Measurements from ENCODE around the gene TADA2A. TPM values are rescaled to one million over a fixed set of nuclear protein-coding genes. Genes with fewer than 3 reads are reported as not detected.

Gene TADA2A
- polyA plus RNA-seq, 1 donor, result 22.3 TPM

DNA sequence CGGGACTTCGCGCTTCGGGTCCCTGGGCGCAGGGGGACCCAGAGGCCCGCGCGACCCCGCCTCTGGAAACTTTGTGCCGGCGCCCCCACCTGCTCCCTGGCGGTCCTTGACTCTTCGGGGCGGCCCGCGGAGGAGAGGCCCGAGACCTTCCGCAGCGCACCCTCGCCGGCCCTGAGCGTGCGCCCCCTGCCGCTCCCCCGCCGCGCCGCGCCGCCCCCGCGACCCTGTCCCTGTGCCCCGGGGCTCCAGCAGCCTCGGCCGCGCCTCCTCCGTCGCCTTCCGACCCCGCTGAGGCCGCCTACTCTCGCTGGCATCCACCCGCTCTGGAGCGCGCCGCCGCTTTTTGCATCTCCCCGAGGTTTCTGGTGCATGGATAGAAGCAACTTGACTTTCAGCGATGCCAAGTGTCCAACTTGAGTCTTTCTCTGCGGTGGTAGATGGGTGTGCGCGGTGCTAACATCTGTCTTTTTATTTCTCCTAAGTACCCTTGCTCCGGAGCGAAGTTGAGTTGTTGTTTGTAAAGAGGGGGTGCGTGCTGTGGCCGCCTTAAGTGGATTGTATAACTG, 83.4 kb downstream of the TADA2A start:
- peak; percentile 33 to 71 for DNase-seq
- H3K36me3 ChIP-seq (ENCODE audit: control insufficient read depth, insufficient read depth, low read length), result no peaks in the 10 kb centered on the region
- H3K4me1 ChIP-seq (ENCODE audit: control insufficient read depth, insufficient read depth, low read length), result peaks cover 16% of the 10 kb centered on the region
- no peaks in the 10 kb centered on the region for H3K9me3 ChIP-seq (ENCODE audit: control insufficient read depth, low read depth, low read length)
- H3K27me3 ChIP-seq (ENCODE audit: control insufficient read depth, insufficient read depth, low read length), result no peaks in the 10 kb centered on the region
- 0% methylated on average over 1 of the region's 56 CpGs for WGBS (ENCODE audit: insufficient coverage, low lambda C conversion rate)
- H3K27ac ChIP-seq (ENCODE audit: low read length), result peak overlapping the region; percentile 15
- peak overlapping the region; percentile 59 for H3K4me3 ChIP-seq (ENCODE audit: low read length)

DNA sequence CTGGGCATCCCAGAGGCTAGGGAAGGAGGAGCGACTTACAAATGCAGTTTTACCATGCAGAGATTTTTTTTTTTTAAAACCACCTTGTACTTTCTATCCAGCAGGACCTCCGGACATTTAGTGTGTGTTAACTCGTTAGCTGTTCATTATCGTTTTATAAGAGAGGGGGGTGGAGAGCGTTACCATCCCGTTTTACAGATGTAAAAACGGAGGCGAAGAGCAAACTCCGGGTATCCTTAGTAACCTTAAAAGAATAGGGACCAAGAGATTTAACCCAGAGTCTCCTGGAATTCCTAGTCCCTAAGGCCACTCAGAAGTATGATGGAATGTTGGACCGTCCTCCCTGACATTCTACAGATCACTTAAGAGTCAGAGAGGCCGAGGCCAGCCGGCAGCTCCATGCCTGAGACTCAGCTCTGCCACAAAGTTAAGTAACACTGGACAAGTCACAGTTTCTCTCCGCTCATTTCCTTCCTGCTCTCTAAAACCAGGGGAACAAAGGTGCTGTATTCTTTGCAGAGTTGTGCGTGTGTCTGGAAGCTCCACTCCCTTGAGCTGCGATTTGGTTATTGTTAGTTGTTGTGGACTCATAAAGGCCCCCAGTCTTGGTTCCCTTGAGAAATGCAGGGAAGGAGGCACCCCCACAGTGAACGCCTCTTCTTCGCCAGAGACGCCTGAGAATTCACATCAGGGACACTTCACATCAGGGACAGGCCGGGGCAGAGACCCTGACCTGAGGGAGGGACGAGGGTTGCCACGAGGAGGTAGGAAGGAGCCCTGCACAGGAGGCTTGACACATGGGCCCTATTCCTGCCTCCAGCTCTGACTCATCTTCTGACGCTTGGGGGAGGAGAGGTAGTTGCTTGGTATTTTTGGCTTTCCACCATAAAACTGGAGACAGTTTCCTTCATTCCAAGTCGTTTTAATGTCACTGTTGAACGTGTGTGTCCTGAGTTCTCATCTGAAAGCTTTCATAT, 84.2 kb downstream of the TADA2A start:
- peak; percentile 31 to 53 for DNase-seq
- no peaks in the 10 kb centered on the region for H3K36me3 ChIP-seq (ENCODE audit: control insufficient read depth, insufficient read depth, low read length)
- peaks cover 16% of the 10 kb centered on the region for H3K4me1 ChIP-seq (ENCODE audit: control insufficient read depth, insufficient read depth, low read length)
- no peaks in the 10 kb centered on the region for H3K27me3 ChIP-seq (ENCODE audit: control insufficient read depth, insufficient read depth, low read length)
- H3K27ac ChIP-seq (ENCODE audit: low read length), result peak overlapping the region; percentile 15
- 0% methylated on average over 1 of the region's 24 CpGs for WGBS (ENCODE audit: insufficient coverage, low lambda C conversion rate)
- H3K4me3 ChIP-seq (ENCODE audit: low read length), result peak overlapping the region; percentile 59
- H3K9me3 ChIP-seq (ENCODE audit: control insufficient read depth, low read depth, low read length), result no peaks in the 10 kb centered on the region

- no peak for DNase-seq
- WGBS (ENCODE audit: insufficient coverage, low lambda C conversion rate), result 28% methylated on average over 2 of the region's 4 CpGs
- peaks cover 16% of the 10 kb centered on the region for H3K4me1 ChIP-seq (ENCODE audit: control insufficient read depth, insufficient read depth, low read length)
- no peaks in the 10 kb centered on the region for H3K27me3 ChIP-seq (ENCODE audit: control insufficient read depth, insufficient read depth, low read length)
- H3K4me3 ChIP-seq (ENCODE audit: low read length), result no peak overlapping the region
- H3K27ac ChIP-seq (ENCODE audit: low read length), result no peak overlapping the region
- H3K36me3 ChIP-seq (ENCODE audit: control insufficient read depth, insufficient read depth, low read length), result no peaks in the 10 kb centered on the region
- no peaks in the 10 kb centered on the region for H3K9me3 ChIP-seq (ENCODE audit: control insufficient read depth, low read depth, low read length)
Observed at GRCh38 chr17:37492167-37492566, 85.5 kb downstream of the TADA2A start.

GRCh38 chr17:37493249-37494027, 86.8 kb downstream of the TADA2A start:
- no peak for DNase-seq
- Histone ChIP-seq H3K36me3 (ENCODE audit: control insufficient read depth, insufficient read depth, low read length) (no peaks in the 10 kb centered on the region), H3K4me3 (ENCODE audit: low read length) (no peak overlapping the region), H3K9me3 (ENCODE audit: control insufficient read depth, low read depth, low read length) (no peaks in the 10 kb centered on the region), H3K4me1 (ENCODE audit: control insufficient read depth, insufficient read depth, low read length) (peaks cover 9% of the 10 kb centered on the region), H3K27ac (ENCODE audit: low read length) (no peak overlapping the region), H3K27me3 (ENCODE audit: control insufficient read depth, insufficient read depth, low read length) (no peaks in the 10 kb centered on the region)
- WGBS (ENCODE audit: insufficient coverage, low lambda C conversion rate), result no CpG with 5 or more reads among the region's 2 CpGs

- H3K4me1 ChIP-seq (ENCODE audit: control insufficient read depth, insufficient read depth, low read length), result peaks cover 7% of the 10 kb centered on the region
- H3K4me3 ChIP-seq (ENCODE audit: low read length), result no peak overlapping the region
- no peaks in the 10 kb centered on the region for H3K36me3 ChIP-seq (ENCODE audit: control insufficient read depth, insufficient read depth, low read length)
- no peak overlapping the region for H3K27ac ChIP-seq (ENCODE audit: low read length)
- no peaks in the 10 kb centered on the region for H3K9me3 ChIP-seq (ENCODE audit: control insufficient read depth, low read depth, low read length)
- DNase-seq, result no peak
- no peaks in the 10 kb centered on the region for H3K27me3 ChIP-seq (ENCODE audit: control insufficient read depth, insufficient read depth, low read length)
- WGBS (ENCODE audit: insufficient coverage, low lambda C conversion rate), result 77% methylated on average over 3 of the region's 3 CpGs
Observed at GRCh38 chr17:37494401-37494831, 87.7 kb downstream of the TADA2A start.

DNA sequence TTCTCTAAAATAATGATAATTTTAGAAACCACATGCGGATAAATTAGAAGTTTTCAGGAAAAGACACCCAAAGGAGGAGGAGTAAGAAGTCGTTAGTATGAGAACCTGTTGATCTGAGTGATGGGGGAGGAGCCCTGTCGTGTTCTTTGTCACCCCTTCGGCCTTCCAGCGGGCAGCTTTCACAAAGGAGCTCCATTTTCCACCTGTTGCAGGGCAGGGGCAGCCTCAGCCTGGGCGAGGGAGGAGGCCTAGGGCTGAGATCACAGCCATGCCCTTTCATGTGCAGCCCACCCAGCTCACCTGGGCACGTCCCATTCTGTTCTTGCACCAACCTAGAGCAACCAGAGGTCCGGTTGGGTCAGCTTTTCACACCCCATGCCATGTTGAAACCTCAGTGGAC, 88.3 kb downstream of the TADA2A start:
- Histone ChIP-seq H3K9me3 (ENCODE audit: control insufficient read depth, low read depth, low read length) (no peaks in the 10 kb centered on the region), H3K27me3 (ENCODE audit: control insufficient read depth, insufficient read depth, low read length) (no peaks in the 10 kb centered on the region), H3K36me3 (ENCODE audit: control insufficient read depth, insufficient read depth, low read length) (no peaks in the 10 kb centered on the region), H3K4me1 (ENCODE audit: control insufficient read depth, insufficient read depth, low read length) (peaks cover 7% of the 10 kb centered on the region), H3K4me3 (ENCODE audit: low read length) (no peak overlapping the region), H3K27ac (ENCODE audit: low read length) (no peak overlapping the region)
- WGBS (ENCODE audit: insufficient coverage, low lambda C conversion rate), result 100% methylated on average over 1 of the region's 8 CpGs
- DNase-seq, result no peak

GRCh38 chr17:37500378-37500777, 93.7 kb downstream of the TADA2A start:
- no peak overlapping the region for H3K4me3 ChIP-seq (ENCODE audit: low read length)
- no peaks in the 10 kb centered on the region for H3K36me3 ChIP-seq (ENCODE audit: control insufficient read depth, insufficient read depth, low read length)
- H3K4me1 ChIP-seq (ENCODE audit: control insufficient read depth, insufficient read depth, low read length), result no peaks in the 10 kb centered on the region
- no peak overlapping the region for H3K27ac ChIP-seq (ENCODE audit: low read length)
- no peak for DNase-seq
- no peaks in the 10 kb centered on the region for H3K9me3 ChIP-seq (ENCODE audit: control insufficient read depth, low read depth, low read length)
- H3K27me3 ChIP-seq (ENCODE audit: control insufficient read depth, insufficient read depth, low read length), result no peaks in the 10 kb centered on the region

- no peak overlapping the region for H3K27ac ChIP-seq (ENCODE audit: low read length)
- H3K9me3 ChIP-seq (ENCODE audit: control insufficient read depth, low read depth, low read length), result no peaks in the 10 kb centered on the region
Observed at GRCh38 chr17:37502009-37502936, 95.6 kb downstream of the TADA2A start.

GRCh38 chr17:37503148-37503547, 96.5 kb downstream of the TADA2A start:
- Histone ChIP-seq H3K9me3 (ENCODE audit: control insufficient read depth, low read depth, low read length) (no peaks in the 10 kb centered on the region), H3K4me1 (ENCODE audit: control insufficient read depth, insufficient read depth, low read length) (no peaks in the 10 kb centered on the region), H3K27ac (ENCODE audit: low read length) (no peak overlapping the region), H3K36me3 (ENCODE audit: control insufficient read depth, insufficient read depth, low read length) (no peaks in the 10 kb centered on the region), H3K4me3 (ENCODE audit: low read length) (no peak overlapping the region), H3K27me3 (ENCODE audit: control insufficient read depth, insufficient read depth, low read length) (no peaks in the 10 kb centered on the region)
- DNase-seq, result no peak
- no CpG with 5 or more reads among the region's 6 CpGs for WGBS (ENCODE audit: insufficient coverage, low lambda C conversion rate)

More at GRCh38 chr17:37502009-37502936, 95.6 kb downstream of the TADA2A start:
- no peak overlapping the region for H3K4me3 ChIP-seq (ENCODE audit: low read length)
- H3K36me3 ChIP-seq (ENCODE audit: control insufficient read depth, insufficient read depth, low read length), result no peaks in the 10 kb centered on the region
- no peaks in the 10 kb centered on the region for H3K4me1 ChIP-seq (ENCODE audit: control insufficient read depth, insufficient read depth, low read length)
- H3K27me3 ChIP-seq (ENCODE audit: control insufficient read depth, insufficient read depth, low read length), result no peaks in the 10 kb centered on the region
- WGBS (ENCODE audit: insufficient coverage, low lambda C conversion rate), result 87% methylated on average over 5 of the region's 10 CpGs
- no peak for DNase-seq
